GM12878 (cell line): ENCODE data around the gene ZNF625. TPM values are rescaled to one million over a fixed set of nuclear protein-coding genes. Genes with fewer than 3 reads are reported as not detected.

Experiments used
- ATAC-seq: fragments of 200-7000 bp; cut with Tn5 transposase; 3 replicates; pipeline ENCODE4 v1.9.1; 2020; ENCODE audit warnings: mild to moderate bottlenecking, moderate library complexity
- BruUV-seq: library from RNA; stranded (reverse); fragments of 400-500 nt; replicated peaks from 2 replicates; lab custom pipeline; 2021; lab: Mats Ljungman, UMichigan
- CTCF ChIA-PET: fragments of 300-600 bp; sonication (Branson Sonifier 250); formaldehyde crosslinking; extraction: SDS; loops from one replicate; lab custom pipeline; 2021; ENCODE audit warnings: inconsistent platforms; lab: Yijun Ruan, JAX
- POLR2A ChIA-PET: fragments of 350-600 bp; formaldehyde crosslinking; extraction: SDS; loops from one replicate; lab custom pipeline; 2021; ENCODE audit warnings: inconsistent platforms; lab: Charles Lee
- RAD21 ChIA-PET: fragments of 300-600 bp; sonication (Branson Sonifier 250); formaldehyde crosslinking; loops from one replicate; lab custom pipeline; 2023; ENCODE audit warnings: antibody characterized with exemption; ENCODE audit not compliant: unreplicated experiment; lab: Charles Lee
- SMC1A ChIA-PET: fragments of 300-600 bp; sonication (Branson Sonifier 250); formaldehyde crosslinking; loops from one replicate; lab custom pipeline; 2023; ENCODE audit not compliant: unreplicated experiment, uncharacterized antibody; lab: Charles Lee
- DNase-seq: peaks from one replicate; pipeline ENCODE4 v3.0.0-alpha.2; 2011; ENCODE audit warnings: low read depth, low spot score
- FAIRE-seq: peaks from 3 replicates; lab custom pipeline; 2011; peaks lifted over from hg19 to GRCh38; lab: Jason Lieb, UNC
- H2AFZ ChIP-seq: 2 replicates; pipeline ENCODE4 v1.6.0; 2011; ENCODE audit warnings: low read depth, low read length, control low read depth; ENCODE audit not compliant: control insufficient read depth
- H3K27ac ChIP-seq: 2 replicates; pipeline ENCODE4 v1.5.1; 2011; ENCODE audit warnings: control low read depth; ENCODE audit not compliant: control insufficient read depth, insufficient read depth
- H3K27me3 ChIP-seq, 2 experiments: replicated peaks in 1 of 2; 2 replicates each; pipeline versions ENCODE4 v1.6.0 to v1.6.1; 2011; ENCODE audit warnings: low read length in 1 of 2; ENCODE audit not compliant: control insufficient read depth in 2 of 2, insufficient read depth in 2 of 2
- H3K36me3 ChIP-seq, 2 experiments: 2 replicates each; pipeline ENCODE4 v1.5.1; 2011; ENCODE audit warnings: low read length in 1 of 2; ENCODE audit not compliant: control insufficient read depth in 2 of 2, insufficient read depth in 2 of 2
- H3K4me1 ChIP-seq: 2 replicates; pipeline ENCODE4 v1.6.1; 2011; ENCODE audit warnings: mild to moderate bottlenecking, low read length, moderate library complexity, mixed read lengths; ENCODE audit not compliant: control insufficient read depth, insufficient read depth
- H3K4me2 ChIP-seq: 2 replicates; pipeline ENCODE4 v1.6.0; 2011; ENCODE audit warnings: control low read depth; ENCODE audit not compliant: control insufficient read depth, insufficient read depth
- H3K4me3 ChIP-seq: fragments of 200-600 bp; sonication (generic); 2 replicates; pipeline ENCODE4 v1.5.1; 2016
- H3K79me2 ChIP-seq: 2 replicates; pipeline ENCODE4 v1.6.0; 2011; ENCODE audit warnings: low read length; ENCODE audit not compliant: control insufficient read depth, insufficient read depth
- H3K9ac ChIP-seq: 2 replicates; pipeline ENCODE4 v1.8.0; 2011; ENCODE audit warnings: low read length, control low read depth, mixed read lengths; ENCODE audit not compliant: control insufficient read depth, insufficient read depth
- H3K9me3 ChIP-seq: replicated peaks from 3 replicates; pipeline ENCODE4 v1.5.1; 2011; ENCODE audit warnings: mild to moderate bottlenecking, low read length; ENCODE audit not compliant: control insufficient read depth, insufficient read depth
- H4K20me1 ChIP-seq: 2 replicates; pipeline ENCODE4 v1.6.0; 2011; ENCODE audit not compliant: control insufficient read depth, insufficient read depth
- BACH1 ChIP-seq: fragments of 450-650 bp; IDR thresholded peaks from 2 replicates; pipeline ENCODE4 v1.6.1; 2017; ENCODE audit warnings: mild to moderate bottlenecking, borderline replicate concordance
- BHLHE40 ChIP-seq, 2 experiments: fragments of 450-650 bp in 1 of 2; IDR thresholded peaks; 2 replicates each; pipeline ENCODE4 v1.6.1; 2011 to 2017; ENCODE audit warnings: low read depth in 2 of 2, borderline replicate concordance in 1 of 2, improper control_type of control experiment in 1 of 2, low read length in 1 of 2, mild to moderate bottlenecking in 1 of 2
- CBX5 ChIP-seq: sonication (generic); IDR thresholded peaks from 2 replicates; pipeline ENCODE4 v1.6.1; 2016; ENCODE audit warnings: low read depth, moderate library complexity, mild to moderate bottlenecking, inconsistent platforms
- CHD2 ChIP-seq: IDR thresholded peaks from 2 replicates; pipeline ENCODE4 v1.6.1; 2011; ENCODE audit warnings: low read depth, low read length, improper control_type of control experiment, borderline replicate concordance
- CREB1 ChIP-seq: IDR thresholded peaks from 2 replicates; pipeline ENCODE4 v1.6.1; 2012; ENCODE audit warnings: low read depth, mild to moderate bottlenecking, inconsistent platforms
- CTCF ChIP-seq, 3 experiments: IDR thresholded peaks in 2 of 3; conservative IDR thresholded peaks in 1 of 3; 2 replicates each; pipeline ENCODE4 v1.5.1; 2011; ENCODE audit warnings: low read depth in 3 of 3, low read length in 3 of 3, mild to moderate bottlenecking in 3 of 3, control low read depth in 2 of 3, moderate library complexity in 2 of 3, inconsistent platforms in 1 of 3, mixed read lengths in 1 of 3; ENCODE audit not compliant: control insufficient read depth in 2 of 3, insufficient read depth in 1 of 3; ENCODE audit errors: extremely low read depth in 1 of 3
- EED ChIP-seq: sonication (generic); IDR thresholded peaks from 2 replicates; pipeline ENCODE4 v1.6.1; 2016; ENCODE audit warnings: antibody characterized with exemption, low read depth
- HDGF ChIP-seq: fragments of 450-650 bp; IDR thresholded peaks from 2 replicates; pipeline ENCODE4 v1.6.1; 2016; ENCODE audit warnings: antibody characterized with exemption
- IKZF1 ChIP-seq: fragments of 450-650 bp; conservative IDR thresholded peaks from 2 replicates; pipeline ENCODE4 v1.6.1; 2017; ENCODE audit warnings: antibody characterized with exemption, mild to moderate bottlenecking
- IRF4 ChIP-seq: IDR thresholded peaks from 2 replicates; pipeline ENCODE4 v1.6.1; 2011; ENCODE audit warnings: low read depth, low read length
- JUND ChIP-seq: IDR thresholded peaks from 2 replicates; pipeline ENCODE4 v1.6.1; 2012; ENCODE audit warnings: low read depth, mild to moderate bottlenecking, low read length, improper control_type of control experiment, moderate library complexity
- PKNOX1 ChIP-seq: fragments of 450-650 bp; IDR thresholded peaks from 2 replicates; pipeline ENCODE4 v1.6.1; 2016; ENCODE audit warnings: mild to moderate bottlenecking
- POLR2A ChIP-seq: IDR thresholded peaks from 2 replicates; pipeline ENCODE4 v1.6.1; 2011; ENCODE audit warnings: low read depth, mild to moderate bottlenecking, low read length
- RAD21 ChIP-seq: IDR thresholded peaks from 2 replicates; pipeline ENCODE4 v1.6.1; 2011; ENCODE audit warnings: mild to moderate bottlenecking, low read depth, low read length, moderate library complexity; ENCODE audit not compliant: insufficient read depth
- RB1 ChIP-seq: fragments of 450-650 bp; formaldehyde crosslinking; IDR thresholded peaks from 2 replicates; pipeline ENCODE4 v1.6.1; 2017; ENCODE audit warnings: mild to moderate bottlenecking, borderline replicate concordance
- RUNX3 ChIP-seq: IDR thresholded peaks from 2 replicates; pipeline ENCODE4 v1.6.1; 2012; ENCODE audit warnings: low read length, inconsistent platforms
- SMARCA5 ChIP-seq: fragments of 450-650 bp; IDR thresholded peaks from 2 replicates; pipeline ENCODE4 v1.6.1; 2017; ENCODE audit warnings: mild to moderate bottlenecking
- SMC3 ChIP-seq: IDR thresholded peaks from 2 replicates; pipeline ENCODE4 v1.6.1; 2011; ENCODE audit warnings: low read length, improper control_type of control experiment, borderline replicate concordance
- SRF ChIP-seq, 2 experiments: IDR thresholded peaks; 2 replicates each; pipeline ENCODE4 v1.6.1; 2011; ENCODE audit warnings: low read depth in 2 of 2, low read length in 2 of 2, mild to moderate bottlenecking in 1 of 2, moderate library complexity in 1 of 2
- TCF12 ChIP-seq: IDR thresholded peaks from 2 replicates; pipeline ENCODE4 v1.6.1; 2011; ENCODE audit warnings: low read depth, mild to moderate bottlenecking, low read length
- ZNF207 ChIP-seq: fragments of 450-650 bp; IDR thresholded peaks from 2 replicates; pipeline ENCODE4 v1.6.1; 2014; ENCODE audit warnings: antibody characterized with exemption, mild to moderate bottlenecking, borderline replicate concordance
- WGBS: methylation state at CpG from one replicate; pipeline ENCODE4 v1.1.6; 2016; ENCODE audit warnings: low lambda C conversion rate; ENCODE audit not compliant: insufficient replicate concordance, insufficient coverage; ENCODE audit errors: missing lambda C conversion rate; 5-methylcytosine and 5-hydroxymethylcytosine counted together
- in situ Hi-C: fragments of 300-500 bp; cut with MboI; formaldehyde crosslinking; loops from 9 replicates; pipeline ENCODE4 v1.14.3; 2018; ENCODE audit warnings: mixed read lengths
- intact Hi-C: fragments of 100-400 bp; cut with micrococcal nuclease; formaldehyde crosslinking; loops from one replicate; pipeline ENCODE4 v1.14.2; 2022; ENCODE audit not compliant: unreplicated experiment
- polyA plus RNA-seq, 11 experiments: library from polyadenylated mRNA; depleted of rRNA in 4 of 11; unstranded in 6 of 11; stranded (reverse) in 5 of 11; fragments of >200 nt; fragmentation: Nextera tagmentation in 4 of 11; fragmentation: Illumina TruSeq in 1 of 11; extraction: Ambion mirVana in 4 of 11; extraction: Trizol in 1 of 11; gene quantifications; 1 replicate in 1 of 11; 2 replicates in 10 of 11; pipeline versions ENCODE4 v1.2.1 to v1.2.3, GENCODE V29; 2011 to 2016; ENCODE audit warnings: inconsistent platforms in 2 of 11, missing spikeins in 2 of 11, low read depth in 1 of 11
- total RNA-seq, 4 experiments: library from RNA; depleted of rRNA in 3 of 4; stranded (reverse); fragments of >200 nt in 3 of 4; fragmentation: Illumina TruSeq in 1 of 4; extraction: Trizol in 1 of 4; gene quantifications; 2 replicates each; pipeline versions ENCODE4 v1.2.1 to v1.2.3, GENCODE V29; 2013 to 2021

ZNF625 gene
- total and polyA plus RNA-seq, 10 of the 15 experiments (the other 5 are each of a cell fraction or from before 2014, with no cell fraction given), result 0.52 to 5.0 (median 1.3) TPM

GRCh38 chr19:12140545-12141404, 15.8 kb downstream of the ZNF625 start:
- ATAC-seq (peak; percentile 85), DNase-seq (peak; percentile 60), FAIRE-seq (peak; percentile 93)
- WGBS, result under 1% methylated on average over 17 of the region's 17 CpGs
- Histone ChIP-seq H3K27me3 (no peaks in the 10 kb centered on the region), H4K20me1 (no peaks in the 10 kb centered on the region), H3K27ac (no peak overlapping the region), H3K79me2 (peaks cover 4% of the 10 kb centered on the region; the same call in 1 of the 2 replicates), H3K9ac (peak overlapping the region; percentile 89; the same call in 1 of the 2 replicates), H3K4me2 (peak overlapping the region; percentile 69), H2AFZ (peak overlapping the region; percentile 96), H3K9me3 (peaks cover 10% of the 10 kb centered on the region), H3K36me3 (peaks cover 0 to 11% of the 10 kb centered on the region in 2 experiments; a peak in 3 of 4 replicates), H3K4me1 (peaks cover 3% of the 10 kb centered on the region), H3K4me3 (peak overlapping the region; percentile 96)
- no TSS peak for BruUV-seq
- ChIA-PET SMC1A (interaction anchor here (0.6 to 2.4 kb wide), 16 partner anchors 13 to 481 kb away, joined by 3 to 28 read pairs (median 5); partner anchors contain the start of genes ZNF491, ZNF625, ZNF700 and ZNF763), POLR2A (interaction anchor here (0.6 to 1.4 kb wide), 4 partner anchors 50 to 216 kb away, joined by 3 to 5 read pairs (median 4); partner anchors contain the start of gene ZNF700), RAD21 (interaction anchor here (0.6 to 3.2 kb wide), 21 partner anchors 13 to 582 kb away, joined by 3 to 55 read pairs (median 6); partner anchors contain the start of genes ZNF136, ZNF491, ZNF563 and ZNF625), CTCF (interaction anchor here (0.7 to 7.2 kb wide), 30 partner anchors 14 to 481 kb away, joined by 3 to 84 read pairs (median 4); partner anchors contain the start of genes ZNF441, ZNF491, ZNF625 and ZNF700)
- in situ Hi-C loops (loop anchor here (5.0 kb wide), 4 partner anchors 83 to 343 kb away; partner anchors contain the start of gene ZNF491), intact Hi-C loops (loop anchor here (1.0 to 2.0 kb wide), 6 partner anchors 50 to 343 kb away; no protein-coding TSS in a partner anchor)
- TF ChIP-seq SMARCA5, result peak; percentile 54; the same call in 1 of the 2 replicates
- TF ChIP-seq IKZF1, result peak; percentile 71
- TF ChIP-seq BHLHE40 (IDR thresholded peaks at IDR 0.05; ENCODE audit: borderline replicate concordance in 1 of 2, low read depth in 2 of 2, low read length in 1 of 2), result peak; percentile 11 to 45; a peak in 1 of 4 replicates
- TF ChIP-seq IRF4, result 0 out of 2 replicates have a peak, but pooled peaks have one; percentile 53
- TF ChIP-seq TCF12, result peak; percentile 70
- peak; percentile 83 to 97 (median 87) for TF ChIP-seq CTCF (IDR thresholded peaks at IDR 0.05 in 2 of 3, conservative IDR thresholded peaks at IDR 0.05 in 1 of 3; ENCODE audit: control insufficient read depth in 2 of 3, extremely low read depth in 1 of 3, insufficient read depth in 1 of 3, low read depth in 3 of 3, low read length in 3 of 3)
- TF ChIP-seq RUNX3, result peak; percentile 6
- 0 out of 2 replicates have a peak, but pooled peaks have one; percentile 28 for TF ChIP-seq CBX5
- peak; percentile 95 for TF ChIP-seq RAD21
- no peak for TF ChIP-seq SRF (IDR thresholded peaks at IDR 0.05; ENCODE audit: low read depth in 2 of 2, low read length in 2 of 2)
- no peak for TF ChIP-seq ZNF207
- TF ChIP-seq CHD2, result no peak
- TF ChIP-seq JUND, result no peak
- 0 out of 2 replicates have a peak, but pooled peaks have one; percentile 0 for TF ChIP-seq CREB1
- 0 out of 2 replicates have a peak, but pooled peaks have one; percentile 22 for TF ChIP-seq BACH1
- peak; percentile 70 for TF ChIP-seq EED
- peak; percentile 31 for TF ChIP-seq PKNOX1
- peak; percentile 93 for TF ChIP-seq SMC3
- peak; percentile 34; the same call in 1 of the 2 replicates for TF ChIP-seq POLR2A
- TF ChIP-seq RB1, result peak; percentile 64; the same call in 1 of the 2 replicates
- TF ChIP-seq HDGF, result 0 out of 2 replicates have a peak, but pooled peaks have one; percentile 16
